Fibroblast of mammary gland (primary cell): Measurements from ENCODE around the gene PRKCZ.
"Not testable (repeated sequence)": the region's sequence is repeated elsewhere in the genome, so short reads cannot be mapped to it uniquely, and the experiment has no call there.

Experiments
- DNase-seq: peaks from one replicate; pipeline ENCODE4 v3.0.0-alpha.2; 2010; ENCODE audit warnings: low read depth
- H3K4me3 ChIP-seq: 2 replicates; pipeline ENCODE4 v1.5.1; 2011; ENCODE audit warnings: low read depth, mild to moderate bottlenecking, low read length, moderate library complexity; ENCODE audit not compliant: control insufficient read depth
- TF ChIP-seq, protein P1 (sequence below): conservative IDR thresholded peaks from 2 replicates; pipeline ENCODE4 v1.5.1; 2011; ENCODE audit warnings: low read depth, low read length, inconsistent platforms; ENCODE audit not compliant: control insufficient read depth, insufficient read depth

The PRKCZ gene

GRCh38 chr1:2113620-2114135, 63.5 kb downstream of the PRKCZ start:
- TF ChIP-seq, protein P1, sequence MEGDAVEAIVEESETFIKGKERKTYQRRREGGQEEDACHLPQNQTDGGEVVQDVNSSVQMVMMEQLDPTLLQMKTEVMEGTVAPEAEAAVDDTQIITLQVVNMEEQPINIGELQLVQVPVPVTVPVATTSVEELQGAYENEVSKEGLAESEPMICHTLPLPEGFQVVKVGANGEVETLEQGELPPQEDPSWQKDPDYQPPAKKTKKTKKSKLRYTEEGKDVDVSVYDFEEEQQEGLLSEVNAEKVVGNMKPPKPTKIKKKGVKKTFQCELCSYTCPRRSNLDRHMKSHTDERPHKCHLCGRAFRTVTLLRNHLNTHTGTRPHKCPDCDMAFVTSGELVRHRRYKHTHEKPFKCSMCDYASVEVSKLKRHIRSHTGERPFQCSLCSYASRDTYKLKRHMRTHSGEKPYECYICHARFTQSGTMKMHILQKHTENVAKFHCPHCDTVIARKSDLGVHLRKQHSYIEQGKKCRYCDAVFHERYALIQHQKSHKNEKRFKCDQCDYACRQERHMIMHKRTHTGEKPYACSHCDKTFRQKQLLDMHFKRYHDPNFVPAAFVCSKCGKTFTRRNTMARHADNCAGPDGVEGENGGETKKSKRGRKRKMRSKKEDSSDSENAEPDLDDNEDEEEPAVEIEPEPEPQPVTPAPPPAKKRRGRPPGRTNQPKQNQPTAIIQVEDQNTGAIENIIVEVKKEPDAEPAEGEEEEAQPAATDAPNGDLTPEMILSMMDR: no peak

GRCh38 chr1:2114635-2115007, 64.4 kb downstream of the PRKCZ start:
- not testable (repeated sequence) for DNase-seq, H3K4me3 ChIP-seq

More at GRCh38 chr1:2113620-2114135, 63.5 kb downstream of the PRKCZ start:
- H3K4me3 ChIP-seq: no peak overlapping the region
- DNase-seq: no peak

DNA sequence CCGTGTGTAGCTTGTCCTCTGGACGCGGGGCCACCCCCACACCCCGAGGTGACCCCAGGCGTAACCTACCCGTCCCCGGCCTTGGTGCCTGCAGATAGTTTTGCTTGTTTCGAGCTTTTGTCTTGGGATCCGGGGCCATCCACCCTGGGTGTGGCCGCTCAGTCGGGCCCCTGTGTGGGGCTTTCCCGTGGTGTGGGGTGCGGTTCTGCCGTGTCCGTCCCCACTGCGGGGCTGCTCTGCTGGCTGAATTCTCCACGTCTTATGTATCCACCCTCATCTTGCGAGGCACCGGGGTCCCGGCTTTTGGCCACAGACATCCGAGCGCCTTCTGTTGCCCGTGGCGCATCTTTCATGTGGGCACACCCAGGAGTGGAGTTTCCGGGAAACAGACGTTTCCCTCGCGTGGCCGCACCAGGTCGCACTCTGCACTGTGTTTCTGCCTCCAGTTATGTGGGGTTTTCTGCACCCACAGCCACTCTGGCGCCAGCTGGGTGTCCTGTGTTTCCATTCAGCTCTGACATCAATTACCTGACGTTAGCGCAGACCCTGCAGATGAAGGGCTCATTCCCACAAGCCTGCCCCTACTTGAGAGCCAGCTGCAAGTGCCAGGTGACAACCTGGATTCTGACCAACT, 64.9 kb downstream of the PRKCZ start:
- H3K4me3 ChIP-seq: no peak overlapping the region
- no peak for DNase-seq
- TF ChIP-seq, protein P1: no peak

- TF ChIP-seq, protein P1: no peak
- no peak for DNase-seq
- H3K4me3 ChIP-seq: no peak overlapping the region
These were observed 65.6 kb downstream of the PRKCZ start for GRCh38 chr1:2115702-2116341.

- TF ChIP-seq, protein P1: no peak
- DNase-seq: no peak
- no peak overlapping the region for H3K4me3 ChIP-seq
These were observed 69.7 kb downstream of the PRKCZ start for GRCh38 chr1:2119886-2120285.

DNA sequence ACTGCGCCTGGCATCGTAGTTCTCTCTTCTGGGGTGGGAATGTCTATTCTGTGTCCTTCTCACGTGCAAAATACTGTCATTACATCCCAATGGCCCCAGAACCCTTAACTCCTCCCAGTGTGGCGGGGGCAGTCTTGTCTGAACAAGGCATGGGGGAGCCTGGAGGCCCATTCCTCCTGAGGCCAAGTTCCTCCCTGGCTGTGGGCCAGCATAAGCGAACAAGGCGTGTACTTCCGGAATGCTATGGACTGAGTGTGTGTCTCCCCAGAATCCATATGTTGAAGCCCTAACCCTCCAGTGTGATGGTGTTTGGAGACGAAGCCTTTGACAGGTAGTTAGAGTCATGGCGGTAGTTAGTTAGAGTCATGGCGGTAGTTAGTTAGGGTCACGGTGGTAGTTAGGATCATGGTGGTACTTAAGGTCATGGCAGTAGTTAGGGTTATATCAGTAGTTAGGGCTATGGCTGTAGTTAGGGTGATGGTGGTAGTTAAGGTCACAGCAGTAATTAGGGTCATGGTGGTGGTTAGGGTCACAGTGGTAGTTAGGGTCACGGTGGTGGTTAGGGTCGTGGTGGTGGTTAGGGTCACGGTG, 71.0 kb downstream of the PRKCZ start:
- no peak for DNase-seq
- TF ChIP-seq, protein P1: no peak
- no peak overlapping the region for H3K4me3 ChIP-seq

GRCh38 chr1:2121794-2122193, 71.6 kb downstream of the PRKCZ start:
- H3K4me3 ChIP-seq, DNase-seq: not testable (repeated sequence)
